Sigmoid colon (tissue), 4 donors: Measurements from ENCODE around the gene ARHGAP15.

Source experiments
- CTCF ChIP-seq, 4 experiments: fragments of 450-650 bp in 3 of 4; fragments of 200-600 bp in 1 of 4; IDR thresholded peaks; one replicate each; pipeline ENCODE4 v1.5.1; 2016 to 2019; ENCODE audit warnings: antibody characterized with exemption in 4 of 4, mild to moderate bottlenecking in 3 of 4, moderate library complexity in 2 of 4
- POLR2AphosphoS5 ChIP-seq, 4 donors: sonication (generic); formaldehyde crosslinking; IDR thresholded peaks; one replicate each; pipeline ENCODE4 v1.6.1; 2017; ENCODE audit warnings: antibody characterized with exemption in 4 of 4

GRCh38 chr2:143514413-143514812 lies 385.2 kb downstream of the ARHGAP15 start:
- TF ChIP-seq CTCF (IDR thresholded peaks at IDR 0.05) (no peak), POLR2AphosphoS5 (IDR thresholded peaks at IDR 0.05) (no peak)
